K562 (cell line): ENCODE data around the gene MTTP.

ENCODE experiments used
- ARID1B ChIP-seq: fragments of 450-650 bp; IDR thresholded peaks from 2 replicates; pipeline ENCODE4 v1.6.1; 2016; ENCODE audit warnings: antibody characterized with exemption, mild to moderate bottlenecking, inconsistent platforms
- ATF2 ChIP-seq: sonication (generic); formaldehyde crosslinking; IDR thresholded peaks from 2 replicates; pipeline ENCODE4 v1.8.1; 2022; ENCODE audit warnings: missing genetic modification reagents
- ATF7 ChIP-seq: fragments of 450-650 bp; IDR thresholded peaks from 2 replicates; pipeline ENCODE4 v1.7.1; 2014; ENCODE audit warnings: mild to moderate bottlenecking, moderate library complexity
- CTCF ChIP-seq, 3 experiments: IDR thresholded peaks in 2 of 3; conservative IDR thresholded peaks in 1 of 3; 2 replicates each; pipeline ENCODE4 v1.5.1; 2011 to 2012; ENCODE audit warnings: low read length in 3 of 3, mild to moderate bottlenecking in 3 of 3, control low read depth in 2 of 3, improper control_type of control experiment in 1 of 3, inconsistent platforms in 1 of 3, low read depth in 1 of 3, mixed read lengths in 1 of 3, moderate library complexity in 1 of 3; ENCODE audit not compliant: insufficient read depth in 2 of 3
- POLR2A ChIP-seq: fragments of 450-650 bp; conservative IDR thresholded peaks from 2 replicates; pipeline ENCODE4 v1.6.1; 2016
- STAT5B ChIP-seq: fragments of 250-450 bp; sonication (Bioruptor Pico); IDR thresholded peaks from 2 replicates; pipeline ENCODE4 v1.8.0; 2021; ENCODE audit warnings: mild to moderate bottlenecking, inconsistent platforms
- ZEB2 ChIP-seq: fragments of 450-650 bp; IDR thresholded peaks from 2 replicates; pipeline ENCODE4 v1.6.1; 2016
- ZNF347 ChIP-seq: fragments of 450-650 bp; formaldehyde crosslinking; IDR thresholded peaks from 2 replicates; pipeline ENCODE4 v1.4.0; 2020; ENCODE audit warnings: low read depth, mild to moderate bottlenecking, moderate library complexity
- ZNF740 ChIP-seq, 3 experiments: fragments of 200-800 bp in 1 of 3; sonication (Bioruptor generic) in 1 of 3; sonication (generic) in 1 of 3; formaldehyde crosslinking in 1 of 3; IDR thresholded peaks; 2 replicates each; pipeline versions ENCODE4 v1.6.1 to v1.8.0; 2016 to 2022; ENCODE audit warnings: mild to moderate bottlenecking in 2 of 3, missing compliant biosample characterization in 2 of 3, missing genetic modification characterization in 2 of 3, missing genetic modification reagents in 1 of 3

- TF ChIP-seq CTCF (IDR thresholded peaks at IDR 0.05 in 2 of 3, conservative IDR thresholded peaks at IDR 0.05 in 1 of 3; ENCODE audit: insufficient read depth in 2 of 3, low read depth in 1 of 3, low read length in 3 of 3) (no peak), ATF2 (CRISPR knock-in tag) (no peak), ZEB2 (no peak), ZNF347 (CRISPR knock-in tag) (no peak), ARID1B (no peak), POLR2A (no peak), ATF7 (no peak), STAT5B (CRISPR knock-in tag) (no peak), ZNF740 (CRISPR knock-in tag; IDR thresholded peaks at IDR 0.05) (no peak), ZNF740 (tag; IDR thresholded peaks at IDR 0.05) (no peak)
Observed at GRCh38 chr4:99540277-99540939, 34.2 kb upstream of the MTTP start.
